ENCODE measurements around the gene IDI1.
"Not testable (repeated sequence)": the region's sequence is repeated elsewhere in the genome, so short reads cannot be mapped to it uniquely, and the experiment has no call there.

Gene IDI1

GRCh38 chr10:1010703-1011102 is 38.2 kb downstream of the IDI1 start:
- no peak for DNase-seq (ENCODE audit: low read depth)
- TF ChIP-seq CTCF (IDR thresholded peaks at IDR 0.05; ENCODE audit: insufficient read depth, low read depth, low read length, missing control alignments) = no peak
- no peak overlapping the region for H3K4me3 ChIP-seq (ENCODE audit: low read depth, low read length)

GRCh38 chr10:1009947-1010346 is 39.0 kb downstream of the IDI1 start:
- not testable (repeated sequence) for H3K4me3 ChIP-seq (ENCODE audit: low read depth, low read length); DNase-seq (ENCODE audit: low read depth)

GRCh38 chr10:1009071-1009494 is 39.8 kb downstream of the IDI1 start:
- no peak for DNase-seq (ENCODE audit: low read depth)
- H3K4me3 ChIP-seq (ENCODE audit: low read depth, low read length) = no peak overlapping the region
- no peak for TF ChIP-seq CTCF (IDR thresholded peaks at IDR 0.05; ENCODE audit: insufficient read depth, low read depth, low read length, missing control alignments)

GRCh38 chr10:1007583-1007982 is 41.3 kb downstream of the IDI1 start:
- no peak for DNase-seq (ENCODE audit: low read depth)
- no peak for TF ChIP-seq CTCF (IDR thresholded peaks at IDR 0.05; ENCODE audit: insufficient read depth, low read depth, low read length, missing control alignments)

GRCh38 chr10:1006573-1006972 is 42.3 kb downstream of the IDI1 start:
- no peak for TF ChIP-seq CTCF (IDR thresholded peaks at IDR 0.05; ENCODE audit: insufficient read depth, low read depth, low read length, missing control alignments)
- no peak for DNase-seq (ENCODE audit: low read depth)

More at GRCh38 chr10:1007583-1007982, 41.3 kb downstream of the IDI1 start:
- H3K4me3 ChIP-seq (ENCODE audit: low read depth, low read length) = no peak overlapping the region

GRCh38 chr10:1003884-1004670 is 44.8 kb downstream of the IDI1 start:
- no peak overlapping the region for H3K4me3 ChIP-seq (ENCODE audit: low read depth, low read length)
- TF ChIP-seq CTCF (IDR thresholded peaks at IDR 0.05; ENCODE audit: insufficient read depth, low read depth, low read length, missing control alignments) = no peak
- no peak for DNase-seq (ENCODE audit: low read depth)

More at GRCh38 chr10:1006573-1006972, 42.3 kb downstream of the IDI1 start:
- no peak overlapping the region for H3K4me3 ChIP-seq (ENCODE audit: low read depth, low read length)

- H3K4me3 ChIP-seq (ENCODE audit: low read depth, low read length) = no peak overlapping the region
- no peak for TF ChIP-seq CTCF (IDR thresholded peaks at IDR 0.05; ENCODE audit: insufficient read depth, low read depth, low read length, missing control alignments)
- DNase-seq (ENCODE audit: low read depth) = no peak
Observed at GRCh38 chr10:1002425-1003006, 46.4 kb downstream of the IDI1 start.
